ENCODE data around the gene BOD1L2. TPM values are rescaled to one million over a fixed set of nuclear protein-coding genes. Genes with fewer than 3 reads are reported as not detected.

The BOD1L2 gene
- polyA plus RNA-seq, 2 of the 4 experiments (the other 2 are of a cell fraction) = not detected

DNA sequence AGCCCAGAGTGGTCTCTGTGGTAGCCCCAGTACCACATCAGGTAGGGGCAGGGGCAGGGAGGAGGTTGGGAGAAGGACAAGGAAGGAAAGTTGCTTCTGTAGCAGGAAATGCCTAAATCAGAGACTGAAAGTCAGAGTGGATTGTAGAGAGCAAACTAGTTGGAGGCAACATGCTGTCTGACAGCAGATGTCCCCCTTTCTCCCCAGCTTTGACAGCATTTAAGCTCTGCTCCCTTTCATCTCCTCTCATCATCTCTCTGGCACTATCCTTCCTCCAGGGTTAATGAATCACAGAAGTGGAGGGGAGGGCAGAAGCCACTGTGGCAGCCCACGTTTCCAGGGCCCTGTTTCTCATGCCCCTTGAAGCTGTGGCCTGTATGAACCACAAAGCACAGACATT is 50.4 kb downstream of the BOD1L2 start:
- H3K9me3 ChIP-seq = no peaks in the 10 kb centered on the region
- DNase-seq (ENCODE audit: low read depth in 1 of 2, low spot score in 1 of 2) (no peak), ATAC-seq (no peak), FAIRE-seq (no peak)
- H3K4me2 ChIP-seq = no peak overlapping the region
- POLR2A ChIA-PET = no interaction called here
- no peaks in the 10 kb centered on the region for H3K4me1 ChIP-seq
- H3K27ac ChIP-seq = no peak overlapping the region
- no peak for TF ChIP-seq SMC3 (IDR thresholded peaks at IDR 0.05)
- TF ChIP-seq, protein P1, sequence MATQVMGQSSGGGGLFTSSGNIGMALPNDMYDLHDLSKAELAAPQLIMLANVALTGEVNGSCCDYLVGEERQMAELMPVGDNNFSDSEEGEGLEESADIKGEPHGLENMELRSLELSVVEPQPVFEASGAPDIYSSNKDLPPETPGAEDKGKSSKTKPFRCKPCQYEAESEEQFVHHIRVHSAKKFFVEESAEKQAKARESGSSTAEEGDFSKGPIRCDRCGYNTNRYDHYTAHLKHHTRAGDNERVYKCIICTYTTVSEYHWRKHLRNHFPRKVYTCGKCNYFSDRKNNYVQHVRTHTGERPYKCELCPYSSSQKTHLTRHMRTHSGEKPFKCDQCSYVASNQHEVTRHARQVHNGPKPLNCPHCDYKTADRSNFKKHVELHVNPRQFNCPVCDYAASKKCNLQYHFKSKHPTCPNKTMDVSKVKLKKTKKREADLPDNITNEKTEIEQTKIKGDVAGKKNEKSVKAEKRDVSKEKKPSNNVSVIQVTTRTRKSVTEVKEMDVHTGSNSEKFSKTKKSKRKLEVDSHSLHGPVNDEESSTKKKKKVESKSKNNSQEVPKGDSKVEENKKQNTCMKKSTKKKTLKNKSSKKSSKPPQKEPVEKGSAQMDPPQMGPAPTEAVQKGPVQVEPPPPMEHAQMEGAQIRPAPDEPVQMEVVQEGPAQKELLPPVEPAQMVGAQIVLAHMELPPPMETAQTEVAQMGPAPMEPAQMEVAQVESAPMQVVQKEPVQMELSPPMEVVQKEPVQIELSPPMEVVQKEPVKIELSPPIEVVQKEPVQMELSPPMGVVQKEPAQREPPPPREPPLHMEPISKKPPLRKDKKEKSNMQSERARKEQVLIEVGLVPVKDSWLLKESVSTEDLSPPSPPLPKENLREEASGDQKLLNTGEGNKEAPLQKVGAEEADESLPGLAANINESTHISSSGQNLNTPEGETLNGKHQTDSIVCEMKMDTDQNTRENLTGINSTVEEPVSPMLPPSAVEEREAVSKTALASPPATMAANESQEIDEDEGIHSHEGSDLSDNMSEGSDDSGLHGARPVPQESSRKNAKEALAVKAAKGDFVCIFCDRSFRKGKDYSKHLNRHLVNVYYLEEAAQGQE (IDR thresholded peaks at IDR 0.05) = no peak
- no peak for TF ChIP-seq EHF (CRISPR knock-in tag; IDR thresholded peaks at IDR 0.05)
- TF ChIP-seq PHF8 (IDR thresholded peaks at IDR 0.05; ENCODE audit: borderline replicate concordance, low read depth) = no peak
- TF ChIP-seq JUNB (IDR thresholded peaks at IDR 0.05) = no peak
- CTCF ChIA-PET = no interaction called here
- no peak overlapping the region for H3K4me3 ChIP-seq
- WGBS (ENCODE audit: missing lambda C conversion rate) = 0% methylated on average over 1 of the region's 1 CpG

DNA sequence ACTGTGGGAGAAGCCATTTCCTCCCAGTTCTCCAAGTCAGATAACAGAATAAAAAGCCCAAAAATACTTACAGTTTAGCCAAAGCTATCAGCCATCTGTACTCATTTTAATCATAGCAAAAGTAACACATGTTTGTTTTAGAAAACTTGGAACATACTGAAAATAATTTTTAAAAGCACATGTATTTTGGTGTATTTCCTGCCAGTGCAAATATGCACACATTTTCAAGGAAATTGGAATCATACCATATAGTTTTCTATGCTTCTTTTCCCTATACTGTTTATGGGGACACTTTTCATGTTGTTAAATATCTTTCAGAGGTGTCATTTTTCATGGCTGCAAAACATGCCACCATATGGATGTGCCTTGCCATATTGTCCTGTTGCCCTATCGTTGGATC is 51.2 kb downstream of the BOD1L2 start:
- TF ChIP-seq, protein P2, sequence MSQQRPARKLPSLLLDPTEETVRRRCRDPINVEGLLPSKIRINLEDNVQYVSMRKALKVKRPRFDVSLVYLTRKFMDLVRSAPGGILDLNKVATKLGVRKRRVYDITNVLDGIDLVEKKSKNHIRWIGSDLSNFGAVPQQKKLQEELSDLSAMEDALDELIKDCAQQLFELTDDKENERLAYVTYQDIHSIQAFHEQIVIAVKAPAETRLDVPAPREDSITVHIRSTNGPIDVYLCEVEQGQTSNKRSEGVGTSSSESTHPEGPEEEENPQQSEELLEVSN (IDR thresholded peaks at IDR 0.05; ENCODE audit: borderline replicate concordance, low read depth) = no peak
- TF ChIP-seq, protein P3, sequence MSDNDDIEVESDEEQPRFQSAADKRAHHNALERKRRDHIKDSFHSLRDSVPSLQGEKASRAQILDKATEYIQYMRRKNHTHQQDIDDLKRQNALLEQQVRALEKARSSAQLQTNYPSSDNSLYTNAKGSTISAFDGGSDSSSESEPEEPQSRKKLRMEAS (IDR thresholded peaks at IDR 0.05) = no peak
- TF ChIP-seq JUNB (IDR thresholded peaks at IDR 0.05) = no peak
- TF ChIP-seq ZC3H11A (IDR thresholded peaks at IDR 0.05) = no peak
- no peak for TF ChIP-seq JUN (IDR thresholded peaks at IDR 0.05)
- TF ChIP-seq CEBPB (IDR thresholded peaks at IDR 0.05) = no peak
- TF ChIP-seq SREBF2 (IDR thresholded peaks at IDR 0.05) = no peak
- no peak for TF ChIP-seq HOXB13 (CRISPR knock-in tag; IDR thresholded peaks at IDR 0.05; ENCODE audit: low read depth)
- TF ChIP-seq KDM5A (IDR thresholded peaks at IDR 0.05) = no peak
- no peak for TF ChIP-seq CHD2 (IDR thresholded peaks at IDR 0.05; ENCODE audit: low read length, partially characterized antibody)
- no peak for TF ChIP-seq ZSCAN20 (CRISPR knock-in tag; IDR thresholded peaks at IDR 0.05)
- Histone ChIP-seq H3K4me3 (no peak overlapping the region), H3K27ac (no peak overlapping the region), H3K4me1 (no peaks in the 10 kb centered on the region), H3K4me2 (no peak overlapping the region), H3K9me3 (no peaks in the 10 kb centered on the region)
- ChIA-PET CTCF (no interaction called here), POLR2A (no interaction called here)
- DNase-seq (ENCODE audit: low read depth in 1 of 2, low spot score in 1 of 2) = no peak
- WGBS (ENCODE audit: missing lambda C conversion rate) = 0% methylated on average over 1 of the region's 1 CpG
- no peak for ATAC-seq
- FAIRE-seq = no peak

Other genes with a start within 250 kb of the BOD1L2 start
- gene ST8SIA3, start 205.5 kb downstream of the BOD1L2 start, polyA plus RNA-seq (2011; rRNA removed) = not detected in 2 replicates
- gene ST8SIA3, start 205.5 kb downstream of the BOD1L2 start, polyA plus RNA-seq (2017; fragmentation: RNase III; extraction: RNeasy Plus Mini Kit Qiagen cat#74134 plus additional on column Dnase treatment) = not detected in 3 replicates